Chondrocyte (in vitro differentiated cells): Measurements from ENCODE around the gene NUDT1. TPM values are rescaled to one million over a fixed set of nuclear protein-coding genes. Genes with fewer than 3 reads are reported as not detected.

ENCODE experiments used
- DNase-seq: peaks from one replicate; pipeline ENCODE4 v3.0.0; 2021; ENCODE audit warnings: mixed read lengths, low spot score
- H3K27ac Mint-ChIP-seq: one replicate; pipeline ENCODE4 v1.8.0; 2021; ENCODE audit warnings: mild to moderate bottlenecking, moderate library complexity, mixed read lengths; ENCODE audit not compliant: unreplicated experiment
- H3K27me3 Mint-ChIP-seq: 2 replicates; pipeline ENCODE4 v1.8.0; 2021; ENCODE audit warnings: low read depth, mixed read lengths
- H3K36me3 Mint-ChIP-seq: 2 replicates; pipeline ENCODE4 v1.8.0; 2021; ENCODE audit warnings: low read depth, mixed read lengths
- H3K4me1 Mint-ChIP-seq: 2 replicates; pipeline ENCODE4 v1.8.0; 2021; ENCODE audit warnings: low read depth, mild to moderate bottlenecking, mixed read lengths
- H3K4me3 Mint-ChIP-seq: one replicate; pipeline ENCODE4 v1.8.0; 2021; ENCODE audit warnings: mild to moderate bottlenecking, moderate library complexity, mixed read lengths; ENCODE audit not compliant: unreplicated experiment
- H3K9me3 Mint-ChIP-seq: 2 replicates; pipeline ENCODE4 v1.8.0; 2021; ENCODE audit warnings: low read depth, mixed read lengths
- CTCF ChIP-seq: fragments of 200-600 bp; sonication (generic); IDR thresholded peaks from 2 replicates; pipeline ENCODE4 v1.5.0; 2021; ENCODE audit warnings: antibody characterized with exemption, mild to moderate bottlenecking, moderate library complexity
- long read RNA-seq: library from polyadenylated mRNA; stranded (forward); transcript quantifications from one replicate; pipeline ENCODE4 v2.0.0, GENCODE V29; 2021
- total RNA-seq: library from RNA; stranded (reverse); gene quantifications from 3 replicates; pipeline ENCODE4 v1.2.1, GENCODE V29; 2021

NUDT1 gene
- 9.5 to 15.2 TPM (median 10.0 TPM) in 3 replicates for total RNA-seq
- long read RNA-seq, transcript NUDT1-203 (4 exons, 662 nt) = major isoform, 5 of 7 reads
- long read RNA-seq, partial matches to known transcripts = 0 of 7 reads
- long read RNA-seq, other reads (novel, unspliced or antisense) = 1 of 7 reads

- H3K36me3 Mint-ChIP-seq = peaks cover 6% of the 10 kb centered on the region
- DNase-seq = no peak
- no peak for TF ChIP-seq CTCF
- H3K27me3 Mint-ChIP-seq = no peaks in the 10 kb centered on the region
- peak within 1 kb of the TSS; percentile 93 for H3K4me3 Mint-ChIP-seq
- H3K27ac Mint-ChIP-seq = peak within 1 kb of the TSS; percentile 89
- peaks cover 16% of the 10 kb centered on the region for H3K4me1 Mint-ChIP-seq
- H3K9me3 Mint-ChIP-seq = no peaks in the 10 kb centered on the region
Measured at GRCh38 chr7:2241580-2242540, at the start of gene NUDT1, which contains the start of gene MRM2. Gene NUDT1 (plus strand): TSS chr7:2242226. CDS start chr7:2244575, 2,349 bp downstream. Gene MRM2 (minus strand): TSS chr7:2242205. CDS start chr7:2242169, 36 bp downstream.

- peaks cover 21% of the 10 kb centered on the region for H3K36me3 Mint-ChIP-seq
- no peak for TF ChIP-seq CTCF
Measured at GRCh38 chr7:2192831-2193534, 49.0 kb upstream of the NUDT1 start.

GRCh38 chr7:2193575-2194305, 48.3 kb upstream of the NUDT1 start:
- no peak for DNase-seq
- H3K27me3 Mint-ChIP-seq = no peaks in the 10 kb centered on the region
- no peak overlapping the region for H3K4me3 Mint-ChIP-seq
- no peak for TF ChIP-seq CTCF
- H3K27ac Mint-ChIP-seq = no peak overlapping the region
- H3K4me1 Mint-ChIP-seq = no peaks in the 10 kb centered on the region
- peaks cover 13% of the 10 kb centered on the region for H3K9me3 Mint-ChIP-seq
- H3K36me3 Mint-ChIP-seq = peaks cover 15% of the 10 kb centered on the region

More at GRCh38 chr7:2192831-2193534, 49.0 kb upstream of the NUDT1 start:
- DNase-seq = no peak
- Mint-ChIP-seq H3K4me3 (no peak overlapping the region), H3K27me3 (no peaks in the 10 kb centered on the region), H3K27ac (no peak overlapping the region), H3K4me1 (no peaks in the 10 kb centered on the region), H3K9me3 (peaks cover 21% of the 10 kb centered on the region)

GRCh38 chr7:2195400-2196246, 46.4 kb upstream of the NUDT1 start:
- no peak overlapping the region for H3K4me3 Mint-ChIP-seq
- no peaks in the 10 kb centered on the region for H3K27me3 Mint-ChIP-seq
- H3K36me3 Mint-ChIP-seq = peaks cover 15% of the 10 kb centered on the region
- H3K27ac Mint-ChIP-seq = no peak overlapping the region
- DNase-seq = no peak
- peaks cover 6% of the 10 kb centered on the region for H3K9me3 Mint-ChIP-seq
- no peak for TF ChIP-seq CTCF
- H3K4me1 Mint-ChIP-seq = no peaks in the 10 kb centered on the region
